Measurements from ENCODE around the gene SNRPD2.

Gene SNRPD2

GRCh38 chr19:45691516-45692186 is at the start of gene SNRPD2:
SNRPD2 (minus strand) TSS chr19:45691953; CDS start chr19:45691888, 65 bp downstream.
- peak within 1 kb of the TSS; percentile 83 for H3K9ac ChIP-seq
- H3K4me3 ChIP-seq (IDR thresholded peaks at IDR 0.05; ENCODE audit: insufficient read depth, low read depth, low read length), result peak within 1 kb of the TSS; percentile 8
- peaks cover 25% of the 10 kb centered on the region for H3K4me1 ChIP-seq (ENCODE audit: low read depth, poor library complexity, severe bottlenecking)
- peaks cover 11% of the 10 kb centered on the region; the same call in 1 of the 2 replicates for H3K36me3 ChIP-seq (ENCODE audit: insufficient read depth)
- peak within 1 kb of the TSS; percentile 82 for H3K27ac ChIP-seq
- H2AFZ ChIP-seq (ENCODE audit: low read depth), result peak within 1 kb of the TSS; percentile 73
- H3K4me2 ChIP-seq, result peak within 1 kb of the TSS; percentile 66
- H3K79me2 ChIP-seq (ENCODE audit: insufficient read depth, low read depth), result peaks cover 24% of the 10 kb centered on the region
- TF ChIP-seq CTCF (conservative IDR thresholded peaks at IDR 0.05; ENCODE audit: low read depth, low read length), result no peak
- no peaks in the 10 kb centered on the region for H3K27me3 ChIP-seq (ENCODE audit: insufficient read depth, low read depth)
- no peaks in the 10 kb centered on the region for H4K20me1 ChIP-seq (ENCODE audit: insufficient read depth)

- Histone ChIP-seq H4K20me1 (ENCODE audit: insufficient read depth) (no peaks in the 10 kb centered on the region), H3K4me1 (ENCODE audit: low read depth, poor library complexity, severe bottlenecking) (no peaks in the 10 kb centered on the region), H3K9ac (no peak overlapping the region), H3K36me3 (ENCODE audit: insufficient read depth) (no peaks in the 10 kb centered on the region), H3K4me2 (no peak overlapping the region), H3K79me2 (ENCODE audit: insufficient read depth, low read depth) (no peaks in the 10 kb centered on the region), H3K27me3 (ENCODE audit: insufficient read depth, low read depth) (peaks cover 10% of the 10 kb centered on the region; the same call in 1 of the 2 replicates), H3K27ac (no peak overlapping the region), H2AFZ (ENCODE audit: low read depth) (no peak overlapping the region), H3K4me3 (IDR thresholded peaks at IDR 0.05; ENCODE audit: insufficient read depth, low read depth, low read length) (no peak overlapping the region)
- TF ChIP-seq CTCF (conservative IDR thresholded peaks at IDR 0.05; ENCODE audit: low read depth, low read length), result no peak
These were observed 48.0 kb upstream of the SNRPD2 start for GRCh38 chr19:45739498-45740439.

GRCh38 chr19:45733160-45733810 is 41.5 kb upstream of the SNRPD2 start, which contains the start of gene MEIOSIN:
MEIOSIN (plus strand) TSS chr19:45733439; CDS start chr19:45735377, 1,938 bp downstream.
- Histone ChIP-seq H3K9ac (no peak within 1 kb of the TSS), H3K27ac (no peak within 1 kb of the TSS), H4K20me1 (ENCODE audit: insufficient read depth) (no peaks in the 10 kb centered on the region), H3K4me2 (no peak within 1 kb of the TSS), H3K4me1 (ENCODE audit: low read depth, poor library complexity, severe bottlenecking) (peaks cover 17% of the 10 kb centered on the region), H2AFZ (ENCODE audit: low read depth) (no peak within 1 kb of the TSS), H3K36me3 (ENCODE audit: insufficient read depth) (no peaks in the 10 kb centered on the region), H3K4me3 (IDR thresholded peaks at IDR 0.05; ENCODE audit: insufficient read depth, low read depth, low read length) (no peak within 1 kb of the TSS), H3K27me3 (ENCODE audit: insufficient read depth, low read depth) (no peaks in the 10 kb centered on the region), H3K79me2 (ENCODE audit: insufficient read depth, low read depth) (peaks cover 22% of the 10 kb centered on the region)
- TF ChIP-seq CTCF (conservative IDR thresholded peaks at IDR 0.05; ENCODE audit: low read depth, low read length), result no peak
